Astrocyte of the hippocampus (primary cell): ENCODE measurements around the gene KRT8.
A peak's percentile ranks its signal among the peaks of the same experiment; 100 is the strongest.

Experiments
- DNase-seq: peaks from one replicate; pipeline ENCODE4 v3.0.0; 2011; ENCODE audit warnings: low read depth, low spot score

KRT8 gene

DNA sequence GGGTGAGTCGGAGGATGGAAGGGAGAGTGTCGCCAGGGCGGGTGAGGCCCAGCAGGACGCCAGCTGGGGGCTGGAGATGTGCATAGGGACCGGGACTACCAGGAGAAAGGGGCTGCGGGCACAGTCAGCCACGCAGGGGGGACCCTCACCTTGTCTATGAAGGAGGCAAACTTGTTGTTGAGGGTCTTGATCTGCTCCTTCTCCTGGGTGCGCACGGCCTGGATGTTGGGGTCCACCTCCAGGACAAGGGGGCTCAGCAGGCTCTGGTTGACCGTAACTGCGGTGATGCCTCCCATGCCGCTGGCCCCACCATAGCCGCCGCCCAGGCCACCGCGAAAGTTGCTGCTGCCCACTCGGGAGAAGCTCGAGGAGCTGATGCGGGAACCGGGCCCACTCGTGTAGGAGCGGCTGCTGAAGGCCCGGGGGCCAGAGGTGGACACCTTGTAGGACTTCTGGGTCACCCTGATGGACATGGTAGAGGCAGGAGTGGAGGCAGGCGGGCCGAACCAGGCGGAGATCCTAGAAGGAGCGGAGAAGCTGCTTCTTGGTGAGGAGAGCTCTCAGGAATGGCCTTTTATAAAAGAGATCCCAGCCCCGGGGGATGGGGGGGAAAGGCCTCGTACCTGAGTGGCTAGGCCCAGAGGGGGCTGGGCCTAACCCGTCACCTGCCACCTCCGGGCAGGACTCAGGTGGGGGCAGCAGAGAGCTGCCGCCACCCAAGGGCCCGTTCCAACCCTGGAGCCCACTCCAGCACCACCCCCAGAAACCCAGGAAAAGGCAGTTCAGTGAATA, at the start of gene KRT8:
Gene KRT8 (minus strand): TSS at position 568 of the 792 bp plus-strand sequence. CDS start 95 bp downstream, at position 473.
- peak; percentile 50 for DNase-seq

DNA sequence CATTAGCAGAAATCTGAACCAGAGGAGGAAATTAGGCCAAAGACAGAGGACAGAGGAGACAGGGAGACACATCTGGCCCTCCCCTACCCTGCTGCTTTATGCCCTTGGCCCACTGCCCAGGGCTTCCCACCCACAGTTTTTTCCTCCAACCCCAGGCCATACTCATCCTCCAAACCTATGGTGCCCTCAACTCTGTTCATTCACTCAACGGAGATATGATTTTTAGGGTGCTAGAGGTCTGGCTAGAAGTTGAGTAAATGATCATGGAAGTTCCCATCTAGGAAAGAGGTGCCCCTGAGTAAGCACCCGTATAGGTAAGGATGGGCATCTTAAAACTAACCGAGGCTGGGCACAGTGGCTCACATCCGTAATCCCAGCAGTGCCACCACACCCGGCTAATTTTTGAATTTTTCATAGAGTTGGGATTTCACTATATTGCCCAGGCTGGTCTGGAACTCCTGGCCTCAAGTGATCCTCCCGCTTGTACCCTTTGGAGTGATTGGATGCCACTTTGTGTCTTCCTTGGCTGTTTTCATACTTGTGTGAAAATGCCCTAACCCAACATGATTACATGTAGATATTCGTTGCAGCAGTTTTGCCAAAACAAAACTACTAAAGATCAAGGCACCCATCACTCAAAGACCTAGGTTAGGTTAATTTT, 48.4 kb upstream of the KRT8 start:
- no peak for DNase-seq

- no peak for DNase-seq
Observed at GRCh38 chr12:52952076-52952801, 47.4 kb upstream of the KRT8 start.

DNA sequence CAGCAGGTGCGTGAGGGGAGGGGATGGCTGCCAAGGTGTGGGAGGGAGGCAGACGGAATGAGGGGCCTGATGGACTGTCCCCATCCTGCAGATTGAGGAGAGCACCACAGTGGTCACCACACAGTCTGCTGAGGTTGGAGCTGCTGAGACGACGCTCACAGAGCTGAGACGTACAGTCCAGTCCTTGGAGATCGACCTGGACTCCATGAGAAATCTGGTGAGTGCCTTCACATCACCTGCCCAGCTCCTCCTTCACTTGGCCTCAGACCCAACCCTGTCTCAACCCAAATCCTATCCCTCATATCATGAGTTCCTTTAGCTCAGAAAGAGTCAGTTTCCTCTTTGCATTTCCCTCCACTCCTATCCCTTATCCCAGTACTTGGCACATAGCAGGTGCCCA, 46.8 kb upstream of the KRT8 start:
- no peak for DNase-seq

- DNase-seq, result no peak
Observed at GRCh38 chr12:52951126-52951525, 46.2 kb upstream of the KRT8 start.

DNA sequence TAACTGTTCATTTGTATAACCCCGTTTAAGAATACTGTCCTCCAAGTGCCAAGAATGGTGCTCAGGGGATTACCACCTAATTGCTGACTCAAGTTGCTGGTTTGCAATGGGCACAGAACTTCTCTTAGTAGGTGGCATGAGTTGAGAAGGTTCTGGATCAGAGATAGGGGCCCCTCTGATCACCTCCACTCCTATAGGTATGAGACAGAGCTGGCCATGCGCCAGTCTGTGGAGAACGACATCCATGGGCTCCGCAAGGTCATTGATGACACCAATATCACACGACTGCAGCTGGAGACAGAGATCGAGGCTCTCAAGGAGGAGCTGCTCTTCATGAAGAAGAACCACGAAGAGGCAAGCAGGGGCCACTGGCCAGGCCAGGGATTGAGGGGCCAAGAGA, 45.7 kb upstream of the KRT8 start:
- no peak for DNase-seq

- peak; percentile 88 for DNase-seq
Observed at GRCh38 chr12:52949413-52950331, 44.8 kb upstream of the KRT8 start.

- DNase-seq, result no peak
Observed at GRCh38 chr12:52947738-52948423, 43.0 kb upstream of the KRT8 start.

GRCh38 chr12:52946797-52947547, 42.1 kb upstream of the KRT8 start:
- peak; percentile 26 for DNase-seq

DNA sequence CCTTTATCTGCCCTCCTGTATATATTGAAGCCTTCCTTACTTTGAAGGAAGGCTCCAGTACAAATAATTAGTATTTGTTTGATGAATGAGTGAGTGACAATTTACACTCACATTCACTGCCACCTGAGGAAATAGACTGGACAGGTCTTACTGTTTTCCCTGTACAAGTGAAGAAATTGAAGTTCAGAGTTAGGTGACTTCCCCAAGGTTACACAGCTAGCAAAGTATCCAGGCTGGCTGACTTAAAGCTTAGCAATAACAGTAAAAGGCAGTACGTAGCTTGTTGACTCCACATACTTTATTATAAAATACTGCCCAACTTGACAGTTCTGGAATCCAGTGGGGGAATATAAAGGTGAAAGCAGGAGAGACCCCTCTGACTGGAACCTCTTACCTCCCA, 41.5 kb upstream of the KRT8 start:
- no peak for DNase-seq

DNA sequence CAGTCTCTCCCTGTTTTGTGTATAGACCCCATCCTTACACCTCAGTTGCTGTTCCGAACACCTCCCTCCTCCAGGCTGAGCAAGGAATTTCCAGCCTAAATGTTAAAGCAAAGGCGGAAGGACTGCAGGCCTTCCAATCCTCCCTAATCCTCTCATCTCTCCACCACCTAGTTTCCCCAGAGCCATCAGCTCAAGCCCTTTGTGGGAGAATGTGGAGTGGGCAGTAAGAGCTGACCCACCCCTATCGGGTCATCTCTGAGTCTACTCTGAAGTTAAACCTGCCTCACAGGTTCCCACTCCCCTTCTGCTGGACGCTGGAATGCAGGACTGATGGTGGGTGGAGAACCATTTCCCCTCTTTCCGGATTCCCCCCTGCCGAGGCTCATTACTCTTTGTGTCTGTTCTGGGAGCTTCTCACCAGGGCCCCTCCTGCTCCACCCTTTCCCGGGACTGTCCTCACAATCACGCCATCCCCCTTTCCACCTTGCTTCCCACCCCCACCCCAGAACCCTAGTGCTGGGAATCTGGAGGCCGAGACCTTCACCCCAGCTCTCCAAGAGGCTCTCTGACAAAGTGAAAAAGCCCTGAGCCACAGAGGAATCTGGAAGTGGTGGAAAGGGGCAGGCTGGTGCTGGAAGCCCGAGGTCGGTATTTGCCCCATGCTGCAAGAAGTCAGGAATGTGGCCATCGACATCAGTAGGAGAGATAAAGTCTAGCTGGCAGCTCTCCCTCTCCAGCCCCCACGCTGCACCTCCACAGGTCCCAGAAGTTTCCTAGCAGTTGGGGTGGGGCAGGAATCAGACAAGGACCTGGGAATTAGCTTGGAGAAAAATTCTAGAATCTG, 40.7 kb upstream of the KRT8 start:
- peak; percentile 79 for DNase-seq

- no peak for DNase-seq
Observed at GRCh38 chr12:52944683-52945388, 40.0 kb upstream of the KRT8 start.

- DNase-seq, result no peak
Observed at GRCh38 chr12:52942901-52943181, 38.0 kb upstream of the KRT8 start.

DNA sequence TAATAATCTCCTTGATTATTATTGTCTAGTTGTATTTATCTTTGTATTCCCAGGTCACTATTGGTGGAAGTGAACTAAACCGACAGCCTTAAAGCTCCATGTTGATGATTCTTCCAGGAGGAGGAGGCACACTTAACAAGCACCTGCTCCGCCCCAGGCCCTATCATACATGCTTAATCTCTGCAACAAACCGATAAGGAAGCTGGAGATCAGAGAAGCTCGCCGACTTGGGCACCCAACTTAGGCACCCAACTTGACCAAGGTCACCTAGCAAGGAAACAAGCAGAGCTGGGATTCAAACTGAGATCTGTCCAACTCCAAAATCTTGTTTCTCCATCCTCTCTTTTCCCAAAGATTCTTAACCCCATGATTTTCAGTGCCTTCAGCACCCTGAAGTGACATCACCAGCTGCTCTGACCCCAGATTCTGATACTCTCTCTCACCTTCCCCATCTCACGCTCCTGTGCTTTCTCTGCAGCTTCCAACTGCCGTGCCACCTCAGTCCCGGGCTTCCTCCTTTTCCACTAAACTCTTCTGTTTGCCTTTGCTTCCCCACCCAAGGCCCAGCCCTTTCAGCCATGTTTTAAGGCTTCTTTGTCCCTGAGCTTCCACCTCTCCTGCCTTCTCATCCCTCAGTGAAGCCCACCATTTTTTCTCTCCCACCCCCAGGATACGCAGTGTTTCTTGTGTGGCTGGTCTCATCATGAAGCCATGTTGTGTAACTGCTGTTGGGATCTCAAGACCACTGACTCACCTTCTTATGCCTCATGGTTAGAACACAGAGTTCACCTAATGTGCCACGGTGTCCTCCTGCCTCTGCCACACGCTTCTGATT, 37.4 kb upstream of the KRT8 start:
- no peak for DNase-seq

GRCh38 chr12:52929538-52929937, 24.7 kb upstream of the KRT8 start:
- no peak for DNase-seq

DNA sequence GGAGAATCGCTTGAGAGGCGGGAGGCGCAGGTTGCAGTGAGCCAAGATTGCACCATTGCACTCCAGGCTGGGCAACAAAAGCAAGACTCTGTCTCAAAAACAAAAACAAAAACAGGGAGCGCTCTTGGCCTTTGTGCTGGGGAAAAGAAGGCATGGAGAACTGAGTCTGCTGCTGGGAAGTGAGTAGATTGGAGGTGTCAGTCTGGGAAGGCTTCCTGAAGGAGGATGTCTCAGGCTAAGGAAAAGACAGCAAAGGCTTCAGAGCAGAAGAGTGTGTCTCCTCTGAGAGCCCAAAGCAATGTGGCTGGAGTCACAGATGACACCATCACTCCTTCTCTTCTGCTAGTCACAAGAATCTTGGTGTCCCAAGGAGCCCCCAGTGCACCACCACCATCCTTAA, 23.1 kb upstream of the KRT8 start:
- no peak for DNase-seq

DNA sequence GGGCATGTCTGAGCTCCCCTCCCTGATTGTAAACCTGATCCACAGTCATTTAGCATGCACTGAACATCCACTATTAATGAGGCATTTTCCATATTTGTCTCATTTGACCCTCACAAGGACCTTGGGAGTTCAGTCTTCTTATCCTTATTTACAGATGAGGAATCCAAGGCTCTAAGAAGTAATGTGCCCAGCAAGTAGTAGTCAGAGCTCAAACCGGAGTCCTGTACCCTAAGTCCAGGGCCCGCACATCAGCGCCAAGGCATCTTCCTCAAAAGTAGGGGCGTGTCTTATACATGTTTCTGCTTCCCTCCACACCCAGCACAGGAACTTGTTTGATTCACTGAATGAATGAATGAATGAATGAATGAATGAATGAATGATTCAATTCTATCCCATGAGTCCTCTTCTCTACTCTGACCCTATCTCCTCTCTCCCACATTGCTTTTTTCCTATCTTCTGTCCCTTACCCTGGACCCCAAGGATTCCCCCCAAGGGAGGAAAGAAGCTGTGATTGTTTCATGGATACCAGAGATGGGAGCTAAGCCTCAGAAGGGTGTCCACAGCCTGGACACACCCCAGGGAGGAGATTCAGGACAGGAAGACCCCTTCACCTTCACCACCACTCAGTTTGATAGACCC, 21.8 kb upstream of the KRT8 start:
- no peak for DNase-seq
